ENCODE measurements around the gene ANKRD33B. TPM values are rescaled to one million over a fixed set of nuclear protein-coding genes. Genes with fewer than 3 reads are reported as not detected.

ANKRD33B gene
- polyA plus RNA-seq, 3 donors: 0.05 TPM; not detected in 2

DNA sequence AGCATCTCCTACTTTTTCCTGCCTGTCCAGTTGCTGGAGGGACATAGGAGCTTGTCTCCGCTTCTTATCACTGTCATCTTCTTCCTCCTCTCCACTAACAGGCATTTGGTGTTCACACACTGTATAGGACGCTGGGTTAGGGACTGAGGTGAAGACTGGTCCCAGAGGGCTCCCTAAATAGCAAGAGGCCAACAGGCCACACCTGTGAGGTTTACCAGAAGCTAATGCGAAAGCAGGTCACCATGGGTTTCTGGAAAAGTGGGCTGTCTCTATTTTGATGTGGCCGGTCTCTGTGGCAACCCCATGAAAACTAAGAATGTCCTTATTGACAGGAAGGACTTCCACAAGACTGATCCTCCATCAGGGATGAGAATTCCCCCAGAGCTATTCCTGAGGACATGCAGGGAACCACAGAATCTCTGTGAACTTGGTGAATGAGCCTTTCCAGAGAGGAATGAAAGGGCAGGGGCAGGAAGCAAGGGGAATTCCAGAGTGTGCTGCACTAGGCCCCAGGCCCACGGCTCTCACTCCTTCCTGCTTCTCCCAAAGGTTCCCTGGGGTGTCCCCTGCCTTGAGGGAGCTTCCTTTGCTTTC, 135.5 kb downstream of the ANKRD33B start:
- TF ChIP-seq, protein P1, sequence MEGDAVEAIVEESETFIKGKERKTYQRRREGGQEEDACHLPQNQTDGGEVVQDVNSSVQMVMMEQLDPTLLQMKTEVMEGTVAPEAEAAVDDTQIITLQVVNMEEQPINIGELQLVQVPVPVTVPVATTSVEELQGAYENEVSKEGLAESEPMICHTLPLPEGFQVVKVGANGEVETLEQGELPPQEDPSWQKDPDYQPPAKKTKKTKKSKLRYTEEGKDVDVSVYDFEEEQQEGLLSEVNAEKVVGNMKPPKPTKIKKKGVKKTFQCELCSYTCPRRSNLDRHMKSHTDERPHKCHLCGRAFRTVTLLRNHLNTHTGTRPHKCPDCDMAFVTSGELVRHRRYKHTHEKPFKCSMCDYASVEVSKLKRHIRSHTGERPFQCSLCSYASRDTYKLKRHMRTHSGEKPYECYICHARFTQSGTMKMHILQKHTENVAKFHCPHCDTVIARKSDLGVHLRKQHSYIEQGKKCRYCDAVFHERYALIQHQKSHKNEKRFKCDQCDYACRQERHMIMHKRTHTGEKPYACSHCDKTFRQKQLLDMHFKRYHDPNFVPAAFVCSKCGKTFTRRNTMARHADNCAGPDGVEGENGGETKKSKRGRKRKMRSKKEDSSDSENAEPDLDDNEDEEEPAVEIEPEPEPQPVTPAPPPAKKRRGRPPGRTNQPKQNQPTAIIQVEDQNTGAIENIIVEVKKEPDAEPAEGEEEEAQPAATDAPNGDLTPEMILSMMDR (IDR thresholded peaks at IDR 0.05): no peak
- no peak overlapping the region for H3K4me2 ChIP-seq (replicated peaks; ENCODE audit: extremely low read depth, low read length, poor library complexity, severe bottlenecking)
- H3K36me3 Mint-ChIP-seq: peaks cover 36 to 38% of the 10 kb centered on the region in 2 donors
- no peak overlapping the region for H3K27ac ChIP-seq (ENCODE audit: low read depth in 1 of 2, low read length in 2 of 2)
- H2AFZ ChIP-seq (ENCODE audit: insufficient read depth, low read depth, low read length, poor library complexity, severe bottlenecking): no peak overlapping the region
- peaks cover 4 to 5% of the 10 kb centered on the region in 2 donors for H3K4me1 ChIP-seq (ENCODE audit: control insufficient read depth in 1 of 2, insufficient read depth in 2 of 2, low read length in 2 of 2)
- peaks cover 16% of the 10 kb centered on the region for H3K4me1 Mint-ChIP-seq
- peak overlapping the region in 3 of 7 donors; percentile 67 to 80 (median 68) for H3K27ac Mint-ChIP-seq
- peaks cover 3 to 37% of the 10 kb centered on the region in 2 donors for H3K36me3 ChIP-seq (replicated peaks in 1 of 2; ENCODE audit: control insufficient read depth in 1 of 2, insufficient read depth in 2 of 2, low read length in 2 of 2)
- H4K20me1 ChIP-seq (ENCODE audit: insufficient read depth, low read length): peaks cover 98% of the 10 kb centered on the region
- H3K27me3 ChIP-seq (ENCODE audit: control insufficient read depth in 2 of 2, insufficient read depth in 2 of 2, low read length in 2 of 2): no peaks in the 10 kb centered on the region
- no peak overlapping the region for H3K4me3 ChIP-seq (replicated peaks in 1 of 3; ENCODE audit: low read depth in 2 of 3, low read length in 3 of 3)
- intact Hi-C loops (cut with micrococcal nuclease): loop anchor here (10.0 kb wide), 2 partner anchors 155 to 245 kb away; no protein-coding TSS in a partner anchor
- H3K4me3 Mint-ChIP-seq: no peak overlapping the region
- H3K9me3 Mint-ChIP-seq: no peaks in the 10 kb centered on the region
- peaks cover 68% of the 10 kb centered on the region for H3K79me2 ChIP-seq (ENCODE audit: insufficient read depth, low read length)
- DNase-seq: no peak
- H3K9ac ChIP-seq (ENCODE audit: insufficient read depth, low read length, poor library complexity, severe bottlenecking): no peak overlapping the region
- H3K9me3 ChIP-seq (replicated peaks in 1 of 2; ENCODE audit: control insufficient read depth in 1 of 2, insufficient read depth in 1 of 2, low read length in 2 of 2): no peaks in the 10 kb centered on the region
- peaks cover 0 to 3% (median 0%) of the 10 kb centered on the region in 3 donors for H3K27me3 Mint-ChIP-seq (ENCODE audit: low read depth in 3 of 3)
- WGBS (ENCODE audit: insufficient coverage): 95% methylated on average over 3 of the region's 5 CpGs

DNA sequence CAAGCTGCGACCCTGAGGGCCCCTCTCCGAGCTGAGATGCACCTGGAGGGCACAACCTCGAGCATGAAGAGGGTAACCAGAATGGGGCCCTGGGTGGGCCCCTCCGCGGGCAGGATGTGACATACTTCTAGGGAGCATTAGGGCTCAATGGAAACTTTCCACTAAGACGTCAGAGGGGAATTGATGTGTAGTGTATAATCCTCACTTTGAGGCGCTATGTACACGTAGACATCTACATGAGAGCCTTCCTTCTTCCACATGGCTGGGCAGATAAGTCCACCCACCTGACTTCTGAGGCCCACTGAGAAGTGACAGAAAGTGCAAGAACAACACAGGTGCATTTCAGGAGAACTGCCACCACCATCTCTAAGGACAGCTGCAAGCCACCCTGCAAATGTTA, 136.1 kb downstream of the ANKRD33B start:
- Histone ChIP-seq H3K27me3 (ENCODE audit: control insufficient read depth in 2 of 2, insufficient read depth in 2 of 2, low read length in 2 of 2) (no peaks in the 10 kb centered on the region), H3K27ac (ENCODE audit: low read depth in 1 of 2, low read length in 2 of 2) (peak overlapping the region in 1 of 2 donors; percentile 1), H3K4me2 (replicated peaks; ENCODE audit: extremely low read depth, low read length, poor library complexity, severe bottlenecking) (no peak overlapping the region), H3K9me3 (replicated peaks in 1 of 2; ENCODE audit: control insufficient read depth in 1 of 2, insufficient read depth in 1 of 2, low read length in 2 of 2) (no peaks in the 10 kb centered on the region), H2AFZ (ENCODE audit: insufficient read depth, low read depth, low read length, poor library complexity, severe bottlenecking) (no peak overlapping the region), H4K20me1 (ENCODE audit: insufficient read depth, low read length) (peaks cover 97% of the 10 kb centered on the region), H3K36me3 (replicated peaks in 1 of 2; ENCODE audit: control insufficient read depth in 1 of 2, insufficient read depth in 2 of 2, low read length in 2 of 2) (peaks cover 3 to 34% of the 10 kb centered on the region in 2 donors), H3K9ac (ENCODE audit: insufficient read depth, low read length, poor library complexity, severe bottlenecking) (no peak overlapping the region), H3K4me1 (ENCODE audit: control insufficient read depth in 1 of 2, insufficient read depth in 2 of 2, low read length in 2 of 2) (peaks cover 10 to 11% of the 10 kb centered on the region in 2 donors), H3K4me3 (replicated peaks in 1 of 3; ENCODE audit: low read depth in 2 of 3, low read length in 3 of 3) (no peak overlapping the region), H3K79me2 (ENCODE audit: insufficient read depth, low read length) (peaks cover 66% of the 10 kb centered on the region)
- intact Hi-C loops (cut with micrococcal nuclease): loop anchor here (5.0 to 10.0 kb wide), 3 partner anchors 62 to 245 kb away; partner anchors contain the start of gene DAP (in 1 of the 2)
- DNase-seq: no peak
- no peaks in the 10 kb centered on the region for H3K9me3 Mint-ChIP-seq
- TF ChIP-seq, protein P1 (IDR thresholded peaks at IDR 0.05): no peak
- H3K4me1 Mint-ChIP-seq: peaks cover 22% of the 10 kb centered on the region
- H3K4me3 Mint-ChIP-seq: no peak overlapping the region
- peak overlapping the region in 2 of 7 donors; percentile 54 to 76 for H3K27ac Mint-ChIP-seq
- peaks cover 0 to 3% (median 0%) of the 10 kb centered on the region in 3 donors for H3K27me3 Mint-ChIP-seq (ENCODE audit: low read depth in 3 of 3)
- H3K36me3 Mint-ChIP-seq: peaks cover 35 to 38% of the 10 kb centered on the region in 2 donors
- WGBS (ENCODE audit: insufficient coverage): 79% methylated on average over 2 of the region's 8 CpGs

Data from CD14-positive monocyte (primary cell).